ENCODE results near the gene MLN. TPM values are rescaled to one million over a fixed set of nuclear protein-coding genes. Genes with fewer than 3 reads are reported as not detected.
A peak's percentile ranks its signal among the peaks of the same experiment; 100 is the strongest.

MLN gene
- polyA plus RNA-seq, 1 of the 3 experiments (the other 2 are of a cell fraction): not detected

DNA sequence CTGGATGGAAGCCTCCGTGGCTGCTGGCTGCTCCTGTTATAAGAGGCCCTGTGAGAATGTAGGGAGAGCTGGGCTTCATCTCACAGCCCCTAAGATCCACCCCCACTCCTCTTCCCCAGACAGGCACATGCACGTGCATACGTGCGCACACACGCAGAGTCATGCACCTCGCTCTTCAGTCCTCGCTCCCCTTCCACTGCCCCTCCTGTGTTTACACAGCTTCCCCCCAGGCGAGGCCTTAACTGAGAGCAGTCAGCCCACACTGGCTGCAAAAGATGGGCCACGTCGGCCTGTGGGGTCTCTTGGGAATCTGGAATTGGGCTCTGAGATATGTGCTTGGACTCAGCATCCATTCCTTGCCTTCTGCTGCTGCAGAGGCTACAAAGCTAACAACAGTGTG lies 35.2 kb upstream of the MLN start:
- H3K4me3 ChIP-seq (ENCODE audit: low read depth in 2 of 2, low read length in 1 of 2): no peak overlapping the region
- H3K4me1 ChIP-seq (ENCODE audit: control insufficient read depth in 1 of 2, insufficient read depth in 2 of 2, low read depth in 1 of 2, low read length in 1 of 2): peaks cover 28 to 38% of the 10 kb centered on the region in 2 experiments; a peak in 3 of 4 replicates
- no peaks in the 10 kb centered on the region for H3K27me3 ChIP-seq (ENCODE audit: insufficient read depth)
- no peaks in the 10 kb centered on the region for H3K9me3 ChIP-seq
- WGBS (ENCODE audit: low lambda C conversion rate): 97% methylated on average over 9 of the region's 10 CpGs
- TF ChIP-seq SMC3 (IDR thresholded peaks at IDR 0.05; ENCODE audit: low read depth, low read length) (no peak), NRF1 (IDR thresholded peaks at IDR 0.05; ENCODE audit: low read depth, low read length) (no peak), JUND (IDR thresholded peaks at IDR 0.05) (no peak), RAD21 (IDR thresholded peaks at IDR 0.05; ENCODE audit: low read length) (no peak), TEAD4 (IDR thresholded peaks at IDR 0.05; ENCODE audit: borderline replicate concordance, insufficient read depth) (no peak), SIN3A (IDR thresholded peaks at IDR 0.05; ENCODE audit: borderline replicate concordance, low read depth, low read length) (no peak), POLR2AphosphoS5 (IDR thresholded peaks at IDR 0.05; ENCODE audit: low read depth, low read length) (no peak), YY1 (IDR thresholded peaks at IDR 0.05; ENCODE audit: low read depth) (no peak), NFIC (IDR thresholded peaks at IDR 0.05; ENCODE audit: borderline replicate concordance) (no peak), FOSL2 (IDR thresholded peaks at IDR 0.05; ENCODE audit: borderline replicate concordance, low read depth) (no peak), GATA2 (CRISPR knock-in tag; IDR thresholded peaks at IDR 0.05) (no peak)
- TF ChIP-seq, protein P1, sequence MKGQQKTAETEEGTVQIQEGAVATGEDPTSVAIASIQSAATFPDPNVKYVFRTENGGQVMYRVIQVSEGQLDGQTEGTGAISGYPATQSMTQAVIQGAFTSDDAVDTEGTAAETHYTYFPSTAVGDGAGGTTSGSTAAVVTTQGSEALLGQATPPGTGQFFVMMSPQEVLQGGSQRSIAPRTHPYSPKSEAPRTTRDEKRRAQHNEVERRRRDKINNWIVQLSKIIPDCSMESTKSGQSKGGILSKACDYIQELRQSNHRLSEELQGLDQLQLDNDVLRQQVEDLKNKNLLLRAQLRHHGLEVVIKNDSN (IDR thresholded peaks at IDR 0.05; ENCODE audit: borderline replicate concordance, low read depth): no peak
- TF ChIP-seq, protein P2, sequence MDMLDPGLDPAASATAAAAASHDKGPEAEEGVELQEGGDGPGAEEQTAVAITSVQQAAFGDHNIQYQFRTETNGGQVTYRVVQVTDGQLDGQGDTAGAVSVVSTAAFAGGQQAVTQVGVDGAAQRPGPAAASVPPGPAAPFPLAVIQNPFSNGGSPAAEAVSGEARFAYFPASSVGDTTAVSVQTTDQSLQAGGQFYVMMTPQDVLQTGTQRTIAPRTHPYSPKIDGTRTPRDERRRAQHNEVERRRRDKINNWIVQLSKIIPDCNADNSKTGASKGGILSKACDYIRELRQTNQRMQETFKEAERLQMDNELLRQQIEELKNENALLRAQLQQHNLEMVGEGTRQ (IDR thresholded peaks at IDR 0.05; ENCODE audit: borderline replicate concordance, low read depth, low read length): no peak
- TF ChIP-seq, protein P3, sequence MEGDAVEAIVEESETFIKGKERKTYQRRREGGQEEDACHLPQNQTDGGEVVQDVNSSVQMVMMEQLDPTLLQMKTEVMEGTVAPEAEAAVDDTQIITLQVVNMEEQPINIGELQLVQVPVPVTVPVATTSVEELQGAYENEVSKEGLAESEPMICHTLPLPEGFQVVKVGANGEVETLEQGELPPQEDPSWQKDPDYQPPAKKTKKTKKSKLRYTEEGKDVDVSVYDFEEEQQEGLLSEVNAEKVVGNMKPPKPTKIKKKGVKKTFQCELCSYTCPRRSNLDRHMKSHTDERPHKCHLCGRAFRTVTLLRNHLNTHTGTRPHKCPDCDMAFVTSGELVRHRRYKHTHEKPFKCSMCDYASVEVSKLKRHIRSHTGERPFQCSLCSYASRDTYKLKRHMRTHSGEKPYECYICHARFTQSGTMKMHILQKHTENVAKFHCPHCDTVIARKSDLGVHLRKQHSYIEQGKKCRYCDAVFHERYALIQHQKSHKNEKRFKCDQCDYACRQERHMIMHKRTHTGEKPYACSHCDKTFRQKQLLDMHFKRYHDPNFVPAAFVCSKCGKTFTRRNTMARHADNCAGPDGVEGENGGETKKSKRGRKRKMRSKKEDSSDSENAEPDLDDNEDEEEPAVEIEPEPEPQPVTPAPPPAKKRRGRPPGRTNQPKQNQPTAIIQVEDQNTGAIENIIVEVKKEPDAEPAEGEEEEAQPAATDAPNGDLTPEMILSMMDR (IDR thresholded peaks at IDR 0.05): no peak
- TF ChIP-seq, protein P4, sequence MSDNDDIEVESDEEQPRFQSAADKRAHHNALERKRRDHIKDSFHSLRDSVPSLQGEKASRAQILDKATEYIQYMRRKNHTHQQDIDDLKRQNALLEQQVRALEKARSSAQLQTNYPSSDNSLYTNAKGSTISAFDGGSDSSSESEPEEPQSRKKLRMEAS (IDR thresholded peaks at IDR 0.05; ENCODE audit: low read depth): no peak
- no peaks in the 10 kb centered on the region for H4K20me1 ChIP-seq (ENCODE audit: insufficient read depth)
- peak overlapping the region; percentile 9 to 84; a peak in 2 of 4 replicates for H3K27ac ChIP-seq (ENCODE audit: low read depth in 2 of 2, low read length in 1 of 2)
- H3K79me2 ChIP-seq (ENCODE audit: insufficient read depth): no peaks in the 10 kb centered on the region
- no peaks in the 10 kb centered on the region for H3K36me3 ChIP-seq (replicated peaks in 1 of 2; ENCODE audit: control insufficient read depth in 1 of 2, insufficient read depth in 2 of 2, low read length in 1 of 2)
- peak overlapping the region; percentile 62; the same call in 1 of the 2 replicates for H2AFZ ChIP-seq (ENCODE audit: low read depth)
- peaks cover 11% of the 10 kb centered on the region for H3F3A ChIP-seq (replicated peaks; ENCODE audit: insufficient read depth)
- no peak overlapping the region for H3K9ac ChIP-seq
- ChIA-PET POLR2A (interaction anchor here (1.1 kb wide), 1 partner anchor 51 kb away, joined by 3 read pairs; no protein-coding TSS in a partner anchor), CTCF (interaction anchor here (0.9 to 2.0 kb wide), 6 partner anchors 15 to 316 kb away, joined by 3 to 13 read pairs (median 3); partner anchors contain the start of gene UQCC2)
- H3K9me2 ChIP-seq: no peaks in the 10 kb centered on the region
- H3K4me2 ChIP-seq: no peak overlapping the region
- no peak for DNase-seq

Measured in SK-N-SH (cell line).